ENCODE measurements around the gene CFAP54. TPM values are rescaled to one million over a fixed set of nuclear protein-coding genes. Genes with fewer than 3 reads are reported as not detected.
"Not testable (repeated sequence)": the region's sequence is repeated elsewhere in the genome, so short reads cannot be mapped to it uniquely, and the experiment has no call there.

CFAP54 gene
- total RNA-seq, 2 donors from 2014 or later: 0.30 to 0.31 TPM

GRCh38 chr12:96719660-96720362, 230.4 kb downstream of the CFAP54 start:
- peak overlapping the region; percentile 93 to 94 for H3K27ac Mint-ChIP-seq
- peak; percentile 79 to 83 for ATAC-seq
- H3K36me3 Mint-ChIP-seq: no peaks in the 10 kb centered on the region
- no peaks in the 10 kb centered on the region for H3K9me3 Mint-ChIP-seq
- no peak for DNase-seq (ENCODE audit: low spot score in 2 of 2)

DNA sequence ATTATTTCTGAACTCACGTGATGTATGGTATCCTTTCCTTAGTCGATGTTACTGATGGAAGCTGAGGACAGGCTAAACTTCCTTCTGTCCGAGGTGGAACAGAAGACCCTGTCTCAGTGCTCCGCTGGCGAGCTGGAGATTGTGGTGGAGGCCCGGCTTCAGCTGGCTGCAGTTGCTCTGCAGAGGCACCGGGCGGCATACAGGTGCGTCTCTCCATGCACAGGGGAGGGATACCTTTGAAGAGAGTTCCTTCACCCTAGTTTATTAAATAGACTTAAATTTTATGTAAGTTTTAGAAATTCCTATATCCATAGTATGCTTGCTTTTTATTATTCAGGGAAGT, 231.0 kb downstream of the CFAP54 start:
- H3K27ac Mint-ChIP-seq: peak overlapping the region; percentile 93 to 94
- peak; percentile 75 to 82 for ATAC-seq
- H3K9me3 Mint-ChIP-seq: no peaks in the 10 kb centered on the region
- DNase-seq (ENCODE audit: low spot score in 2 of 2): peak in 1 of 2 donors; percentile 13
- no peaks in the 10 kb centered on the region for H3K36me3 Mint-ChIP-seq

DNA sequence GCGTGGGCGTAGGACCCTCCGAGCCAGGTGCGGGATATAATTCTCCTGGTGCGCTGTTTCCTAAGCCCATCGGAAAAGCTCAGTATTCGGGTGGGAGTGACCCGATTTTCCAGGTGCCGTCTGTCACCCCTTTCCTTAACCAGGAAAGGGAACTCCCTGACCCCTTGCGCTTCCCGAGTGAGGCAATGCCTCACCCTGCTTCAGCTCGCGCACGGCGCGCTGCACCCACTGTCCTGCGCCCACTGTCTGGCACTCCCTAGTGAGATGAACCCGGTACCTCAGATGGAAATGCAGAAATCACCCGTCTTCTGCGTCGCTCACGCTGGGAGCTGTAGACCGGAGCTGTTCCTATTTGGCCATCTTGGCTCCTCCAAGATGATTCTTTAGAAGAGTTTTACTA, 240.1 kb downstream of the CFAP54 start:
- H3K9me3 Mint-ChIP-seq; ATAC-seq; H3K27ac Mint-ChIP-seq; H3K36me3 Mint-ChIP-seq; DNase-seq (ENCODE audit: low spot score in 2 of 2): not testable (repeated sequence)

GRCh38 chr12:96729886-96730285, 240.5 kb downstream of the CFAP54 start:
- H3K36me3 Mint-ChIP-seq: no peaks in the 10 kb centered on the region
- ATAC-seq: no peak
- no peak overlapping the region for H3K27ac Mint-ChIP-seq
- DNase-seq (ENCODE audit: low spot score in 2 of 2): no peak
- H3K9me3 Mint-ChIP-seq: no peaks in the 10 kb centered on the region

- no peaks in the 10 kb centered on the region for H3K36me3 Mint-ChIP-seq
- H3K27ac Mint-ChIP-seq: no peak overlapping the region
- H3K9me3 Mint-ChIP-seq: no peaks in the 10 kb centered on the region
- no peak for DNase-seq (ENCODE audit: low spot score in 2 of 2)
- ATAC-seq: no peak
These were observed 254.2 kb downstream of the CFAP54 start for GRCh38 chr12:96743606-96744005.

DNA sequence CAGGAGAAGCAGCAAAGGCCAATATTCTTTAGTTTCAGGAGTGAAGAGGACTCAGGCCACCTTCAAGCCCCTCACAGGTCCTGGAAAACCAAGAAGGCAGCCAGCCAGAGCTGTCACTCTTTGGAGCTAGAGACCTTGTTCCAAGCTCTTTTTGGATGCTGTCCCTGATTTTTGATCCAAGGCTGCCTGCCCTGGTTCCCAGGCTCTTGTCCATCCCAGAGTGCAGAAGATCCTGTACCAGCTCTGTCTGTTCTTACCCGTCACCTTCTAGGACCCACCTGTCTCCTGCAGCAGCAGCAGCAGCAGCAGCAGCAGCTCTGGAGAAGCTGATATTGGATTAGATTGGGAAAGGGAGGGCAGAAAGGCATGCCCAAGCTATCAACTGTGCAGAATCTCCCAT, 260.6 kb downstream of the CFAP54 start:
- ATAC-seq (no peak), DNase-seq (ENCODE audit: low spot score in 2 of 2) (no peak)
- Mint-ChIP-seq H3K27ac (no peak overlapping the region), H3K36me3 (no peaks in the 10 kb centered on the region), H3K9me3 (no peaks in the 10 kb centered on the region)

DNA sequence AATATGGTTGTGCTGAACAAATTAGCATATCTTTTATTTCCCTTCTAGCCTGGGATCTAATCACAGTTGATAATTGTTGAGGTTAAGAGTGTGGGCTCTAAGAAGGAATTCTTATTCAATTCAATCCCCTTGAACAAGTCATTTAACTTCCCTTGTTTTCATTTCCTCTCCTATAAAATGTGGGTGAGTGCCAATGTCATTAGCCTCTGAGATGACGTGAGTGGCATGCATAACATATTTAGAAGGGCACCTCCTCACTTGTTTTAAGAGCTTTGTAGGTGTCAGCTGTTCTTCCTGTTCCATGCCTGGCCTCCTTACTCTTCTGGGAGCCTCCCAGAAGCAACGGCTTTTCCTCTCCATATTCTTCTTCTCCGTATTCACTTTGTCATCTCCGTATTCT, 262.2 kb downstream of the CFAP54 start:
- no peak overlapping the region for H3K27ac Mint-ChIP-seq
- H3K9me3 Mint-ChIP-seq: no peaks in the 10 kb centered on the region
- DNase-seq (ENCODE audit: low spot score in 2 of 2) (no peak), ATAC-seq (no peak)
- H3K36me3 Mint-ChIP-seq: no peaks in the 10 kb centered on the region

GRCh38 chr12:96752211-96752610, 262.8 kb downstream of the CFAP54 start:
- Mint-ChIP-seq H3K36me3 (no peaks in the 10 kb centered on the region), H3K27ac (no peak overlapping the region), H3K9me3 (no peaks in the 10 kb centered on the region)
- DNase-seq (ENCODE audit: low spot score in 2 of 2) (no peak), ATAC-seq (no peak)

DNA sequence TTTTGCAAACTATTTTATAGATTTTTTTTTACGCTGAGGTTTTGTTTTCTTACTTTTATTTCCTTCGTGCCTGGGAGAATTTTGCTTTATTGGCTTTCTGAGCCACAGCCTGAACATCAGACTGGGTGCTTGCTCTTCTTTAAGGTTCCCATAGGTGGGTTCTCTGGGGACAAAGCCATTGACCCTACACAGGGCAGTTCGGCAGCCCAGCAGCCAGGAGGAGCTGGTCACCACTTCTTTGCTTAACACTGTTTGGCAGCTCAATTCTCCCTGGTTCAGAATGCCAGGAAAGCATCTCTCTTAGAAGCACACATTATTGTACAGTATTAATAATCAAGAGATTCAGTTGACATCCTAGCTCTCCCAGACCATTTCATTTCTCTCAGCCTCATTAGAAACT, 276.9 kb downstream of the CFAP54 start:
- Mint-ChIP-seq H3K27ac (no peak overlapping the region), H3K36me3 (no peaks in the 10 kb centered on the region), H3K9me3 (no peaks in the 10 kb centered on the region)
- ATAC-seq (no peak), DNase-seq (ENCODE audit: low spot score in 2 of 2) (no peak)

DNA sequence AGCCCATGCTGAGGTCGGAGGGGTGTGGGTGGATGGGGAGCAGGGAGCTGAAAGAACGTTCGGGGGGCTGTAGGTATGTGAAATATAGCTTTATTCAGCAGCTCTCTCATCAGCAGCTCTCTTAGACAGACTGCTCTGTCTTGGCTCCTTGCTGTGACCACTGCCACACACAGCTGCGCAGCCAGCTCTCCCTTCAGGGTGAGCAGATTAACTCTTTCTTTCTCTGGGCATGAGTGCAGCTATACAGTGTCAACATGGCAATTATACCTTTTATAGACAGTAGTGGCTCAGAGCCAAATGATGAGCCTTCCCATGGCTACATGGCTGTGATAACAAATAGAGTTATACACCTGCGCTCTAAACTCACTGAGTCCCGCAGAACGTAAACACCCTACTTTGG, 280.0 kb downstream of the CFAP54 start:
- H3K9me3 Mint-ChIP-seq: no peaks in the 10 kb centered on the region
- H3K27ac Mint-ChIP-seq: no peak overlapping the region
- H3K36me3 Mint-ChIP-seq: no peaks in the 10 kb centered on the region
- DNase-seq (ENCODE audit: low spot score in 2 of 2) (no peak), ATAC-seq (no peak)

- no peak for ATAC-seq
- Mint-ChIP-seq H3K9me3 (no peaks in the 10 kb centered on the region), H3K36me3 (no peaks in the 10 kb centered on the region), H3K27ac (no peak overlapping the region)
- no peak for DNase-seq (ENCODE audit: low spot score in 2 of 2)
These were observed 281.1 kb downstream of the CFAP54 start for GRCh38 chr12:96770219-96771102.

DNA sequence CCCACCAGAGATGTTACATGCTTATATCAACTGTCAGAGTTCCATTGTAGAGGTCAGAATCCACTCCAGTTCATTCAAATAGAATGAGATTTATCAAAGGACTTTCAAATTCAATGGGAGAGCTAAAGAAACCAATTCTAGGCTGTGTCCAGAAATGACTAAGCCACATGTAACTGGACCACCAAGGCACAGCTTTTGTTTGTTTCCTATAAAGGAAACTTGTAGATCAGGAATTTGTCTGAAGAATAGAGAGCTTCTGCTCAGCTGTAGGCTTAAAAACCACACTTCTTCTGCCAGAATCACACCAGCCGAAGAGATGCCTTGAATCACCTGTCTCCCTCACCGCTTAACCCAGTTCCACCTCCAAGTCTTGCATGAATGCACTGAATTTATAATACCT, 283.7 kb downstream of the CFAP54 start:
- Mint-ChIP-seq H3K9me3 (no peaks in the 10 kb centered on the region), H3K36me3 (no peaks in the 10 kb centered on the region), H3K27ac (no peak overlapping the region)
- no peak for ATAC-seq
- no peak for DNase-seq (ENCODE audit: low spot score in 2 of 2)

DNA sequence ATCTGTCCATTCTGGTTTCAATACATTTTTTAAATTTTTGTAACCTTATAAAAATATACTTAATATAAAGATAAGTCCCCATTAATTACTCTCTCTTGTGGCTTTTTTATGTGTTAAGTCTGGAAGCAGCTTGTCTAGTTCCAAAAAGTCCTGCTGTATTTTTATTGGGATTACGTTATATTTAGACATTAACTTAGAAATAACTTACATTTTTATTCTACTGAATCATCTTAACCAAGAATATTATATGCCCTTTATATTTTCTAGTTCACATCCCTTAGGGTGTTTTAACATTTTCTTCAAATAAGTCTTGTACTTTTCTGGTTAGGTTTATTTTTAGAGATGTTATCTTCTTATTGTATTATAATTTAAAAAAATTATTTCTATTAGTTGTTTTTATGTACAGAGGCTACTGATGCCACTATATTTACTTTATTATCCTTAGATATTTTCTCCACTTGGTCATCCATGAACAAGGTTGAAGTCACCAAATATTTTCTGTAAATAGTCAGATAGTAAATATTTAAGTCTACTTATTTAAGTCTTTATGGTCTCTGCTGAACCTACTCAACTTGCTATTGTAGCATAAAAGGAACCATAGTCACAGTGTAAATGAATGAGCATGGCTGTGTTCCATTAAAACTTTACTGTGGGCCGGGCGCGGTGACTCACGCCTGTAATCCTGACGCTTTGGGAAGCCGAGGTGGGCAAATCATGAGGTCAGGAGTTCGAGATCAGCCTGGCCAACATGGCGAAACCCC, 285.3 kb downstream of the CFAP54 start:
- H3K27ac Mint-ChIP-seq: no peak overlapping the region
- DNase-seq (ENCODE audit: low spot score in 2 of 2): no peak
- no peak for ATAC-seq

GRCh38 chr12:96776908-96777307, 287.5 kb downstream of the CFAP54 start:
- ATAC-seq (no peak), DNase-seq (ENCODE audit: low spot score in 2 of 2) (no peak)
- H3K27ac Mint-ChIP-seq: no peak overlapping the region

More for the DNA sequence above, 285.3 kb downstream of the CFAP54 start:
- Mint-ChIP-seq H3K36me3 (no peaks in the 10 kb centered on the region), H3K9me3 (no peaks in the 10 kb centered on the region)

DNA sequence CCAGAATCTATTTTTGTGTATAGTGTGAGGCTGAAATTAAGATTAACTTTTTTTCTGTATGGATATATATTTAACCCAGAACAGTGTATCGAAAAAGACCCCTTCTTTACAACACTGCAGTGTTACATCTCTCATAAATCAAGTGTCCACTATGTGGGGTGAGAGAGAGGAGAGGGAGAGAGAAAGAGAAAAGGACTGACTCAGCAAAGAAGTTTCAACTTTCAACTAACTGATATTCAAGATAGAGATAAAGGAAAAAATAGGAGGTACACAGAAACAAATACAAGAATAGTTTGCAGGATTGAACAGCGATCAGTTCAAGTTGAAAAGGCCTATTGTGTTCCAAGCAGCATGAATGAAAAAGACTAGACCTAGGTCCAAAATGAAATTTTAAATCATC, 291.0 kb downstream of the CFAP54 start:
- DNase-seq (ENCODE audit: low spot score in 2 of 2) (no peak), ATAC-seq (no peak)
- Mint-ChIP-seq H3K27ac (no peak overlapping the region), H3K9me3 (no peaks in the 10 kb centered on the region), H3K36me3 (no peaks in the 10 kb centered on the region)

More at GRCh38 chr12:96776908-96777307, 287.5 kb downstream of the CFAP54 start:
- no peaks in the 10 kb centered on the region for H3K36me3 Mint-ChIP-seq
- no peaks in the 10 kb centered on the region for H3K9me3 Mint-ChIP-seq

- Mint-ChIP-seq H3K27ac (no peak overlapping the region), H3K36me3 (no peaks in the 10 kb centered on the region), H3K9me3 (no peaks in the 10 kb centered on the region)
- ATAC-seq (no peak), DNase-seq (ENCODE audit: low spot score in 2 of 2) (no peak)
These were observed 297.4 kb downstream of the CFAP54 start for GRCh38 chr12:96786791-96787190.

GRCh38 chr12:96803969-96804368, 314.6 kb downstream of the CFAP54 start:
- DNase-seq (ENCODE audit: low spot score in 2 of 2) (no peak), ATAC-seq (no peak)
- peaks cover 0 to 8% of the 10 kb centered on the region in 2 donors for H3K9me3 Mint-ChIP-seq
- no peak overlapping the region for H3K27ac Mint-ChIP-seq
- peaks cover 7% of the 10 kb centered on the region in 2 donors for H3K36me3 Mint-ChIP-seq

All from activated naive CD4-positive, alpha-beta T cell treated with anti-CD3 and anti-CD28 coated beads, Interleukin-2, amount 50 U/mL, for 72 hours (primary cell).